Mesenchymal stem cell (in vitro differentiated cells and primary cell): Measurements from ENCODE around the gene TBCK.

Experiments
- DNase-seq: peaks from one replicate; pipeline ENCODE4 v3.0.0-alpha.2; 2013
- H2AFZ ChIP-seq: one replicate; pipeline ENCODE4 v1.6.1; 2013; ENCODE audit warnings: low read depth, mild to moderate bottlenecking, control low read depth, inconsistent platforms, low read length, moderate library complexity
- H2AK5ac ChIP-seq: 2 replicates; pipeline ENCODE4 v1.6.1; 2013; ENCODE audit warnings: low read length, moderate library complexity, mild to moderate bottlenecking, inconsistent platforms; ENCODE audit not compliant: severe bottlenecking
- H2BK120ac ChIP-seq: one replicate; pipeline ENCODE4 v1.6.1; 2013; ENCODE audit warnings: low read depth, mild to moderate bottlenecking, inconsistent platforms, low read length, moderate library complexity
- H2BK12ac ChIP-seq, 2 experiments: one replicate each; pipeline ENCODE4 v1.6.1; 2013; ENCODE audit warnings: inconsistent platforms in 2 of 2, low read length in 2 of 2, mild to moderate bottlenecking in 2 of 2, moderate library complexity in 2 of 2, control low read depth in 1 of 2
- H2BK15ac ChIP-seq: one replicate; pipeline ENCODE4 v1.6.1; 2013; ENCODE audit warnings: mild to moderate bottlenecking, low read depth, inconsistent platforms; ENCODE audit not compliant: poor library complexity, severe bottlenecking
- H2BK5ac ChIP-seq: 2 replicates; pipeline ENCODE4 v1.6.1; 2013; ENCODE audit warnings: low read depth, mild to moderate bottlenecking, low read length, control low read depth, inconsistent platforms; ENCODE audit not compliant: poor library complexity, severe bottlenecking
- H3K14ac ChIP-seq, 2 experiments: one replicate each; pipeline ENCODE4 v1.6.1; 2013; ENCODE audit warnings: inconsistent platforms in 2 of 2, low read length in 2 of 2, control low read depth in 1 of 2, mild to moderate bottlenecking in 1 of 2, moderate library complexity in 1 of 2
- H3K18ac ChIP-seq, 2 experiments: one replicate each; pipeline ENCODE4 v1.6.1; 2013; ENCODE audit warnings: inconsistent platforms in 2 of 2, low read length in 2 of 2, control low read depth in 1 of 2, low read depth in 1 of 2, mild to moderate bottlenecking in 1 of 2
- H3K23ac ChIP-seq, 2 experiments: one replicate each; pipeline ENCODE4 v1.6.1; 2013; ENCODE audit warnings: inconsistent platforms in 2 of 2, low read length in 2 of 2, mild to moderate bottlenecking in 2 of 2, moderate library complexity in 2 of 2, control low read depth in 1 of 2
- H3K27ac ChIP-seq: 2 replicates; pipeline ENCODE4 v1.5.1; 2013; ENCODE audit warnings: mild to moderate bottlenecking, moderate library complexity, low read length, control low read depth, inconsistent platforms; ENCODE audit not compliant: poor library complexity, severe bottlenecking
- H3K27me3 ChIP-seq, 2 experiments: 2 replicates each; pipeline versions ENCODE4 v1.6.1 to v1.7.0; 2013; ENCODE audit warnings: low read length in 2 of 2, mild to moderate bottlenecking in 2 of 2, moderate library complexity in 2 of 2, control low read depth in 1 of 2, inconsistent platforms in 1 of 2; ENCODE audit not compliant: control insufficient read depth in 1 of 2, insufficient read depth in 1 of 2
- H3K36me3 ChIP-seq, 2 experiments: 2 replicates each; pipeline versions ENCODE4 v1.6.1 to v1.7.0; 2013; ENCODE audit warnings: low read length in 2 of 2, control low read depth in 1 of 2, inconsistent platforms in 1 of 2, low read depth in 1 of 2, mild to moderate bottlenecking in 1 of 2; ENCODE audit not compliant: insufficient read depth in 2 of 2, control insufficient read depth in 1 of 2
- H3K4ac ChIP-seq, 2 experiments: one replicate each; pipeline ENCODE4 v1.6.1; 2013; ENCODE audit warnings: inconsistent platforms in 2 of 2, low read length in 2 of 2, mild to moderate bottlenecking in 2 of 2, moderate library complexity in 2 of 2, control low read depth in 1 of 2, low read depth in 1 of 2
- H3K4me1 ChIP-seq: 2 replicates; pipeline ENCODE4 v1.6.1; 2013; ENCODE audit warnings: low read depth, low read length, control low read depth; ENCODE audit not compliant: control insufficient read depth, insufficient read depth
- H3K4me2 ChIP-seq: 2 replicates; pipeline ENCODE4 v1.6.1; 2013; ENCODE audit warnings: low read length, mild to moderate bottlenecking, inconsistent platforms; ENCODE audit not compliant: poor library complexity, severe bottlenecking
- H3K4me3 ChIP-seq, 2 experiments: 2 replicates each; pipeline versions ENCODE4 v1.5.1 to v1.7.0; 2013; ENCODE audit warnings: low read length in 2 of 2, mild to moderate bottlenecking in 2 of 2, control low read depth in 1 of 2, low read depth in 1 of 2; ENCODE audit not compliant: insufficient read depth in 1 of 2
- H3K79me1 ChIP-seq: replicated peaks from 2 replicates; pipeline ENCODE4 v1.6.1; 2013; ENCODE audit warnings: mild to moderate bottlenecking, control low read depth, low read length, inconsistent platforms; ENCODE audit not compliant: poor library complexity, severe bottlenecking
- H3K9ac ChIP-seq: 2 replicates; pipeline ENCODE4 v1.7.0; 2013; ENCODE audit warnings: mild to moderate bottlenecking, low read length, moderate library complexity
- H3K9me3 ChIP-seq: 2 replicates; pipeline ENCODE4 v1.7.0; 2013; ENCODE audit warnings: mild to moderate bottlenecking, low read length; ENCODE audit not compliant: control insufficient read depth
- H4K8ac ChIP-seq: one replicate; pipeline ENCODE4 v1.6.1; 2013; ENCODE audit warnings: inconsistent platforms, mild to moderate bottlenecking, low read length, moderate library complexity
- H4K91ac ChIP-seq: one replicate; pipeline ENCODE4 v1.6.1; 2013; ENCODE audit warnings: mild to moderate bottlenecking, low read length, inconsistent platforms
- WGBS: methylation state at CpG from one replicate; pipeline ENCODE4 v1.1.7; 2013; ENCODE audit warnings: mixed read lengths; 5-methylcytosine and 5-hydroxymethylcytosine counted together

TBCK gene

DNA sequence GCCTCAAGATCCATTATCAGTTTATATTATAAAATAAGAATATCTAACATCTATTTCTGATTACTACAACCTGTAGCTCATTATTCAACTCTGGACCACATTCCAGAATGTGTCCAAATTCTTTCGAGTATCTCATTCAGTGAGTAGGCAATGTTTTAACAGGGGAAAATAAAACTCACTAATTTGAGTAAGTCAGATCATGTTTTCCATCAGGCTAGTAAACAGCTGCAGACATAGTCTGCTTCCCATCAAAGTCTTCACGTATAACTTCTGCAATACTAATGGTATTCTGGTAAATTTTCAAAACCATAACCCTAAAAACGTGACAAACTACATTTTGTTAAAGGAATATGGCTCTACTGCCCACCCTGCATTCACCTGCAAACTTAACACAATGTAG, 31.8 kb downstream of the TBCK start:
- Histone ChIP-seq H3K4me2 (no peak overlapping the region), H3K4me1 (peaks cover 6% of the 10 kb centered on the region), H2AFZ (no peak overlapping the region), H3K27me3 (no peaks in the 10 kb centered on the region), H3K14ac (no peak overlapping the region), H3K9ac (no peak overlapping the region), H3K9me3 (no peaks in the 10 kb centered on the region), H3K23ac (no peak overlapping the region), H2BK120ac (no peak overlapping the region), H4K91ac (no peak overlapping the region), H3K4ac (no peak overlapping the region), H2BK5ac (no peak overlapping the region), H3K27ac (no peak overlapping the region), H2BK15ac (no peak overlapping the region), H3K4me3 (no peak overlapping the region), H2BK12ac (no peak overlapping the region), H3K18ac (no peak overlapping the region), H2AK5ac (no peak overlapping the region), H4K8ac (no peak overlapping the region), H3K79me1 (peaks cover 4% of the 10 kb centered on the region), H3K36me3 (peaks cover 4% of the 10 kb centered on the region in 2 experiments)
- WGBS: 80% methylated on average over 3 of the region's 3 CpGs
- no peak for DNase-seq

DNA sequence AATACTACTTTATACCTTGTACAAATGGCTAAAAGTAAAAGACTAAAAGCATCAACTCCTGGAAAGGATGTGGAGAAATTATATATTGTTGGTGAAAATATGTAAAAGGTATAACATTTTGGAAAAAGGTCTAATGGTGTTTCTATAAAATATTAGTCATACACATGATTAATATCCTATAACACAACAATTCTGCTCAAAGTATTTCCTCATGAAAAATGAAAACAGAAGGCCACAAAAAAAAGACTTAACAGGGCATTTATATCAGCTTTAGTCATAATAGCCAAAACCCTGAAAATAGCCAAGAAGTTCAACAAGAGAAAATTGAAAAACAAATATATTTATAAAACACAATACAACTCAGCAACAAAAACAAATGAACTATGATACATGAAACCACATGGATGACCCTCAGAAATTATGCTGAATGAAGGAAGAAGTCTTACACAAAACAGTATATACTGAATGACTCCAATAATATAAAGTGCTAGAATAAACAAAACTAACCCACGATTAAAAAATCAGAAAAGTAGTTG, 38.8 kb downstream of the TBCK start:
- WGBS: no CpG with 5 or more reads among the region's 1 CpG
- H3K27me3 ChIP-seq: no peaks in the 10 kb centered on the region

GRCh38 chr4:106273831-106274230, 42.2 kb downstream of the TBCK start:
- H3K4ac ChIP-seq: no peak overlapping the region
- H3K14ac ChIP-seq: no peak overlapping the region
- no peak overlapping the region for H3K4me3 ChIP-seq
- peaks cover 14% of the 10 kb centered on the region for H3K79me1 ChIP-seq
- no peak overlapping the region for H3K18ac ChIP-seq
- H2AFZ ChIP-seq: no peak overlapping the region
- H3K27ac ChIP-seq: no peak overlapping the region
- no peak overlapping the region for H2BK5ac ChIP-seq
- no peak overlapping the region for H4K91ac ChIP-seq
- no peaks in the 10 kb centered on the region for H3K9me3 ChIP-seq
- H2BK12ac ChIP-seq: no peak overlapping the region
- 87% methylated on average over 2 of the region's 2 CpGs for WGBS
- H3K4me2 ChIP-seq: no peak overlapping the region
- H3K9ac ChIP-seq: no peak overlapping the region
- peaks cover 4 to 7% of the 10 kb centered on the region in 2 experiments for H3K36me3 ChIP-seq
- H2BK120ac ChIP-seq: no peak overlapping the region
- H2BK15ac ChIP-seq: no peak overlapping the region
- no peaks in the 10 kb centered on the region for H3K4me1 ChIP-seq
- DNase-seq: peak; percentile 10
- H2AK5ac ChIP-seq: no peak overlapping the region
- H3K23ac ChIP-seq: no peak overlapping the region
- H3K27me3 ChIP-seq: no peaks in the 10 kb centered on the region
- H4K8ac ChIP-seq: no peak overlapping the region

More for the DNA sequence above, 38.8 kb downstream of the TBCK start:
- no peaks in the 10 kb centered on the region for H3K4me1 ChIP-seq
- H2AK5ac ChIP-seq: no peak overlapping the region
- no peak overlapping the region for H2BK5ac ChIP-seq
- H2AFZ ChIP-seq: no peak overlapping the region
- no peak overlapping the region for H3K14ac ChIP-seq
- H2BK12ac ChIP-seq: no peak overlapping the region
- no peak overlapping the region for H3K18ac ChIP-seq
- H2BK15ac ChIP-seq: no peak overlapping the region
- no peak overlapping the region for H3K9ac ChIP-seq
- no peak overlapping the region for H2BK120ac ChIP-seq
- H3K23ac ChIP-seq: no peak overlapping the region
- H3K27ac ChIP-seq: no peak overlapping the region
- H3K4me3 ChIP-seq: no peak overlapping the region
- H3K9me3 ChIP-seq: no peaks in the 10 kb centered on the region
- H3K4ac ChIP-seq: no peak overlapping the region
- no peak overlapping the region for H3K4me2 ChIP-seq
- H3K79me1 ChIP-seq: peaks cover 14% of the 10 kb centered on the region
- H3K36me3 ChIP-seq: peaks cover 4 to 7% of the 10 kb centered on the region in 2 experiments
- no peak overlapping the region for H4K8ac ChIP-seq
- DNase-seq: no peak
- no peak overlapping the region for H4K91ac ChIP-seq

DNA sequence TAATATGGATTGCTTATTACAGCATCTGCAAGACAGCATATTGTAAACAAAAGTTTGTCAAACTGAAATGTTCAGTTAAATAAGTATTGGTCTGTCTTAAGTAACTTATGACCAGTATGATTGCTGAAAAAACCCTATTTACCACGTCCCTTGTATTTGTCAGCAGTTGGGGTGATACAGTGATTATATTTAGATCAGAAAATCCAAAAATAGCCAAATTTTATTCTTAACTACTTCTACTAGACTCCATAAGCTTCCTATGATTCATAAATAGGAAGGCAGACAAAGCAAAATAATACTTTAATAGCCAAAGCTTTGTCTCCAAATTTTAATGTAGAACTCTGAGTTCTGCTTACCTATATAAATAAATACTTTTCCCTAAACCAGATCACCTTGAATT, 45.3 kb downstream of the TBCK start:
- Histone ChIP-seq H3K4me2 (no peak overlapping the region), H3K27me3 (no peaks in the 10 kb centered on the region), H3K9ac (no peak overlapping the region), H2AK5ac (no peak overlapping the region), H4K91ac (no peak overlapping the region), H2AFZ (no peak overlapping the region), H4K8ac (no peak overlapping the region), H3K18ac (no peak overlapping the region), H3K27ac (no peak overlapping the region), H3K4me1 (no peaks in the 10 kb centered on the region), H3K36me3 (peaks cover 0 to 7% of the 10 kb centered on the region in 2 experiments), H3K79me1 (peaks cover 10% of the 10 kb centered on the region), H3K4me3 (no peak overlapping the region), H2BK12ac (no peak overlapping the region), H3K23ac (no peak overlapping the region), H3K4ac (no peak overlapping the region), H3K9me3 (no peaks in the 10 kb centered on the region), H2BK15ac (no peak overlapping the region), H3K14ac (no peak overlapping the region), H2BK5ac (no peak overlapping the region), H2BK120ac (no peak overlapping the region)
- no peak for DNase-seq
- no CpG with 5 or more reads among the region's 1 CpG for WGBS
